Hepatocyte (in vitro differentiated cells): ENCODE measurements around the gene LAMC2. TPM values are rescaled to one million over a fixed set of nuclear protein-coding genes. Genes with fewer than 3 reads are reported as not detected.
A peak's percentile ranks its signal among the peaks of the same experiment; 100 is the strongest.

Source experiments
- DNase-seq: peaks from one replicate; pipeline ENCODE4 v3.0.0-alpha.2; 2016; ENCODE audit warnings: low spot score
- H2AFZ ChIP-seq: fragments of 200-600 bp; sonication (generic); 2 replicates; pipeline ENCODE4 v1.6.0; 2016; ENCODE audit warnings: antibody characterized with exemption, mild to moderate bottlenecking
- H3K27ac ChIP-seq: fragments of 200-600 bp; sonication (generic); 2 replicates; pipeline ENCODE4 v1.5.1; 2016; ENCODE audit warnings: mild to moderate bottlenecking
- H3K27me3 ChIP-seq: fragments of 200-600 bp; sonication (generic); 2 replicates; pipeline ENCODE4 v1.6.1; 2016
- H3K36me3 ChIP-seq: fragments of 200-600 bp; sonication (generic); replicated peaks from 2 replicates; pipeline ENCODE4 v1.5.1; 2016; ENCODE audit warnings: low read depth; ENCODE audit not compliant: insufficient read depth
- H3K4me1 ChIP-seq: fragments of 200-600 bp; sonication (generic); 2 replicates; pipeline ENCODE4 v1.5.1; 2016; ENCODE audit warnings: mild to moderate bottlenecking, moderate library complexity; ENCODE audit not compliant: insufficient read depth
- H3K4me2 ChIP-seq: fragments of 200-600 bp; sonication (generic); 2 replicates; pipeline ENCODE4 v1.6.0; 2016
- H3K4me3 ChIP-seq: fragments of 200-600 bp; sonication (generic); 2 replicates; pipeline ENCODE4 v1.5.1; 2016; ENCODE audit warnings: mild to moderate bottlenecking
- H3K79me2 ChIP-seq: fragments of 200-600 bp; sonication (generic); 2 replicates; pipeline ENCODE4 v1.6.0; 2017; ENCODE audit warnings: mild to moderate bottlenecking
- H3K9me2 ChIP-seq: fragments of 200-600 bp; sonication (generic); replicated peaks from 2 replicates; pipeline ENCODE4 v1.6.0; 2017; ENCODE audit warnings: mild to moderate bottlenecking; ENCODE audit not compliant: insufficient read depth
- H3K9me3 ChIP-seq: fragments of 200-600 bp; sonication (generic); 2 replicates; pipeline ENCODE4 v1.5.1; 2016; ENCODE audit warnings: low read depth, mild to moderate bottlenecking
- H4K20me1 ChIP-seq: fragments of 200-600 bp; sonication (generic); 2 replicates; pipeline ENCODE4 v1.6.0; 2016; ENCODE audit warnings: mild to moderate bottlenecking; ENCODE audit not compliant: insufficient read depth, poor library complexity, severe bottlenecking
- EZH2 ChIP-seq: fragments of 200-600 bp; sonication (generic); IDR thresholded peaks from 2 replicates; pipeline ENCODE4 v1.6.1; 2016; ENCODE audit warnings: antibody characterized with exemption, mild to moderate bottlenecking, borderline replicate concordance
- EZH2phosphoT487 ChIP-seq: fragments of 200-600 bp; sonication (generic); IDR thresholded peaks from one replicate; pipeline ENCODE4 v1.6.1; 2018; ENCODE audit warnings: antibody characterized with exemption, mild to moderate bottlenecking, low read depth, moderate library complexity; ENCODE audit not compliant: unreplicated experiment, severe bottlenecking
- WGBS: methylation state at CpG from one replicate; pipeline ENCODE4 v1.1.6; 2016; ENCODE audit warnings: low lambda C conversion rate; ENCODE audit errors: missing lambda C conversion rate; 5-methylcytosine and 5-hydroxymethylcytosine counted together
- polyA plus RNA-seq: library from polyadenylated mRNA; unstranded; fragments of >200 nt; fragmentation: Nextera tagmentation; extraction: Ambion mirVana; gene quantifications from 2 replicates; pipeline ENCODE4 v1.2.1, GENCODE V29; 2016
- total RNA-seq: library from RNA; depleted of rRNA; stranded (reverse); fragments of >200 nt; gene quantifications from 2 replicates; pipeline ENCODE4 v1.2.3, GENCODE V29; 2014
- TF ChIP-seq, protein P1 (sequence below): fragments of 200-600 bp; sonication (generic); IDR thresholded peaks from 2 replicates; pipeline ENCODE4 v1.5.1; 2016; ENCODE audit warnings: antibody characterized with exemption, mild to moderate bottlenecking; ENCODE audit not compliant: poor library complexity

LAMC2 gene
- total and polyA plus RNA-seq, 2 experiments from 2014 or later = 45.3 to 76.3 TPM

DNA sequence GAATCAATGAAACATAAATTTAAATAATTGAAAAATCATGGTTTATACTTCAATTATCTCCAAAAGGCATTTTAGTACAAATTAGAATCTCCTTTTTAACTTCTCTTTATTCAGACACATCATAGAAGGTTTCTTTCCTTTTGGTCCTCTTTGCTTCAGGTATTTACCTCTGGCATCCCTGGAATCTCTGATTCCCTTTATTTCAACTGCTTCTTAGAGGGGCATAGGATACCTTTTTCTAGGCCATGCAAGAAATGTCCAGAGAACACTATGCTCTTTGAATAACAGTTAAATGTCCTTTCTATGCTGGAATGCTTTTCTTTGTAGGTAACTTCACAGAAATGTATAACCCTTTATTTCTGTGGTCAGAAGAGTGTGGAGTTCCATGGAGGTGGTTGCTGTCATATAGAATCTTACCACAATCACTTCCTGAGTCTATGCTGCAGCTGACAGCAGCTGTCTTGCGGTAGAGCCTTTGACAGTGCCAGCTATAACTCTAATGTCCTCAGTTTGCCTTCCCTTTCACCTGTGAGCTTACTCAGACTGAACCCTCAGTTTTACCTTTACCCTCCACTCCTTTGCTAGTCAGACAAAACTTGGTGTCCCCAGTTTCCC lies 8.6 kb downstream of the LAMC2 start:
- Histone ChIP-seq H3K79me2 (no peaks in the 10 kb centered on the region), H3K4me2 (no peak overlapping the region), H3K27me3 (no peaks in the 10 kb centered on the region), H3K9me2 (no peaks in the 10 kb centered on the region), H3K36me3 (no peaks in the 10 kb centered on the region), H3K9me3 (no peaks in the 10 kb centered on the region), H3K4me1 (no peaks in the 10 kb centered on the region), H2AFZ (no peak overlapping the region), H3K27ac (peak overlapping the region; percentile 50), H4K20me1 (no peaks in the 10 kb centered on the region), H3K4me3 (no peak overlapping the region)
- 83% methylated on average over 1 of the region's 1 CpG for WGBS
- TF ChIP-seq, protein P1, sequence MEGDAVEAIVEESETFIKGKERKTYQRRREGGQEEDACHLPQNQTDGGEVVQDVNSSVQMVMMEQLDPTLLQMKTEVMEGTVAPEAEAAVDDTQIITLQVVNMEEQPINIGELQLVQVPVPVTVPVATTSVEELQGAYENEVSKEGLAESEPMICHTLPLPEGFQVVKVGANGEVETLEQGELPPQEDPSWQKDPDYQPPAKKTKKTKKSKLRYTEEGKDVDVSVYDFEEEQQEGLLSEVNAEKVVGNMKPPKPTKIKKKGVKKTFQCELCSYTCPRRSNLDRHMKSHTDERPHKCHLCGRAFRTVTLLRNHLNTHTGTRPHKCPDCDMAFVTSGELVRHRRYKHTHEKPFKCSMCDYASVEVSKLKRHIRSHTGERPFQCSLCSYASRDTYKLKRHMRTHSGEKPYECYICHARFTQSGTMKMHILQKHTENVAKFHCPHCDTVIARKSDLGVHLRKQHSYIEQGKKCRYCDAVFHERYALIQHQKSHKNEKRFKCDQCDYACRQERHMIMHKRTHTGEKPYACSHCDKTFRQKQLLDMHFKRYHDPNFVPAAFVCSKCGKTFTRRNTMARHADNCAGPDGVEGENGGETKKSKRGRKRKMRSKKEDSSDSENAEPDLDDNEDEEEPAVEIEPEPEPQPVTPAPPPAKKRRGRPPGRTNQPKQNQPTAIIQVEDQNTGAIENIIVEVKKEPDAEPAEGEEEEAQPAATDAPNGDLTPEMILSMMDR = no peak
- TF ChIP-seq EZH2 (no peak), EZH2phosphoT487 (no peak)
- DNase-seq = no peak

DNA sequence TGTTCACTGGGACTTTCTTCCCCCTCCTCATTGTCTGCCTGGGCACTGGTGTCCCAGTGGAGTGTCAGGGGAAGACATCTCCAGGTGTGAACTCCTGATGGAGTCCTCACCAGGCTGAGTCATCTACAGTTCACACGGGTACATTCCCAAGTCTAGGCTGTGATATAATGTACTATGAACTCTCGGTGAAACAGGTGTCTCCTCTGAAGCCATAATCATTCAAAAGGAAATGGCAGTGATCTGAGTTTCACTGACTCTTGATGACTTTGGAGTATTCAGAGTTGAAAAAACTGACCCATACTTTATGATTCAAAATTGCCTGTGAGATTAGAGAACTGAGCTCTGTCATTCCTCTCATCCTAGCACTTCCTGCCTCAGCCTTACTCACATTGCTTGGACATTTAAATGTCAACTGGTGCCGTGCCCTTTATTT lies 9.1 kb downstream of the LAMC2 start:
- TF ChIP-seq EZH2 = no peak
- TF ChIP-seq, protein P1 = no peak
- no peak overlapping the region for H2AFZ ChIP-seq
- no peaks in the 10 kb centered on the region for H3K9me2 ChIP-seq
- peak overlapping the region; percentile 65 for H3K27ac ChIP-seq
- H3K79me2 ChIP-seq = no peaks in the 10 kb centered on the region
- H3K4me1 ChIP-seq = no peaks in the 10 kb centered on the region
- no peaks in the 10 kb centered on the region for H4K20me1 ChIP-seq
- no peaks in the 10 kb centered on the region for H3K27me3 ChIP-seq
- H3K9me3 ChIP-seq = no peaks in the 10 kb centered on the region
- no peaks in the 10 kb centered on the region for H3K36me3 ChIP-seq
- H3K4me2 ChIP-seq = no peak overlapping the region
- 54% methylated on average over 3 of the region's 3 CpGs for WGBS
- no peak overlapping the region for H3K4me3 ChIP-seq
- peak; percentile 67 for DNase-seq

DNA sequence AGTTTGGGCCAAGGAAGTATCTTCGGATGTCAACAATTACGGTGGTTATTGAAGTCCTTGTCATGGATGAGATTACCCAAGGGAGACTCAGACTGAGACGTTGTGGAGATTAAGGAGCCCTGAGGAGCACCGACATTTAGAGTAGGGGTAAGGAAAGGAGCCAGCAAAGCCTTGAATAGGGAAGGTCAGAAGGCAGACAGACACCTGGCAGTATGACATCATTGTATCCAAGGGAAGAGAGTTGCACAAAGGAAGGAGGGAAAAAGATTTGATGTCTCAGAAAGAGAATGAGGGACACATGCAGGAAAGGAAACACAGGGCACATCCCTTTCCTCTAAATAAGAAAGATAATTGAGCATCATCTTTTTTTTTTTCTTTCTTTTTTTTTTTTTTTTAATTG lies 11.7 kb downstream of the LAMC2 start:
- H3K9me2 ChIP-seq = no peaks in the 10 kb centered on the region
- H3K36me3 ChIP-seq = no peaks in the 10 kb centered on the region
- no peaks in the 10 kb centered on the region for H3K4me1 ChIP-seq
- TF ChIP-seq EZH2phosphoT487 = no peak
- TF ChIP-seq, protein P1 = no peak
- no peak for TF ChIP-seq EZH2
- no peak for DNase-seq
- no peaks in the 10 kb centered on the region for H3K27me3 ChIP-seq
- no peaks in the 10 kb centered on the region for H4K20me1 ChIP-seq
- H3K9me3 ChIP-seq = no peaks in the 10 kb centered on the region
- H3K4me3 ChIP-seq = no peak overlapping the region
- no peak overlapping the region for H2AFZ ChIP-seq
- H3K27ac ChIP-seq = no peak overlapping the region
- H3K79me2 ChIP-seq = no peaks in the 10 kb centered on the region
- H3K4me2 ChIP-seq = no peak overlapping the region
- WGBS = 96% methylated on average over 4 of the region's 4 CpGs
